GM06990 (cell line): ENCODE data around the gene LCE3B.
A peak's percentile ranks its signal among the peaks of the same experiment; 100 is the strongest.

Source experiments
- DNase-seq: peaks from one replicate; pipeline ENCODE4 v3.0.0-alpha.2; 2011; ENCODE audit not compliant: insufficient read length; ENCODE audit errors: extremely low read depth
- H3K27me3 ChIP-seq: replicated peaks from 2 replicates; pipeline ENCODE4 v1.6.0; 2011; ENCODE audit warnings: low read length; ENCODE audit not compliant: control insufficient read depth, insufficient read depth
- H3K36me3 ChIP-seq: 2 replicates; pipeline ENCODE4 v1.5.1; 2011; ENCODE audit warnings: low read length; ENCODE audit not compliant: control insufficient read depth, insufficient read depth
- H3K4me3 ChIP-seq: replicated peaks from 2 replicates; pipeline ENCODE4 v1.5.1; 2011; ENCODE audit warnings: low read depth, mild to moderate bottlenecking, control low read depth, low read length
- CTCF ChIP-seq: IDR thresholded peaks from 2 replicates; pipeline ENCODE4 v1.5.1; 2011; ENCODE audit warnings: low read length, control low read depth, mild to moderate bottlenecking, inconsistent platforms; ENCODE audit not compliant: insufficient read depth, poor library complexity, severe bottlenecking

LCE3B gene

GRCh38 chr1:152622803-152623202 lies 9.2 kb downstream of the LCE3B start, which contains the start of gene LCE3A:
LCE3A (minus strand) TSS chr1:152623103; CDS start chr1:152623103, 0 bp downstream.
- H3K27me3 ChIP-seq: no peaks in the 10 kb centered on the region; the same call in 1 of the 2 replicates
- peak; percentile 55 for DNase-seq
- TF ChIP-seq CTCF: no peak
- no peak within 1 kb of the TSS for H3K4me3 ChIP-seq
- no peaks in the 10 kb centered on the region for H3K36me3 ChIP-seq

GRCh38 chr1:152623203-152623844 lies 9.7 kb downstream of the LCE3B start:
- DNase-seq: peak; percentile 44
- no peak overlapping the region for H3K4me3 ChIP-seq
- H3K27me3 ChIP-seq: no peaks in the 10 kb centered on the region; the same call in 1 of the 2 replicates
- no peaks in the 10 kb centered on the region for H3K36me3 ChIP-seq
- TF ChIP-seq CTCF: peak; percentile 64

GRCh38 chr1:152626744-152627143 lies 13.1 kb downstream of the LCE3B start:
- TF ChIP-seq CTCF: no peak
- no peak for DNase-seq
- no peak overlapping the region for H3K4me3 ChIP-seq
- no peaks in the 10 kb centered on the region; the same call in 1 of the 2 replicates for H3K27me3 ChIP-seq
- H3K36me3 ChIP-seq: no peaks in the 10 kb centered on the region

- no peaks in the 10 kb centered on the region; the same call in 1 of the 2 replicates for H3K27me3 ChIP-seq
- no peaks in the 10 kb centered on the region for H3K36me3 ChIP-seq
- no peak for DNase-seq
- H3K4me3 ChIP-seq: no peak overlapping the region
- no peak for TF ChIP-seq CTCF
These were observed 17.0 kb downstream of the LCE3B start for GRCh38 chr1:152630596-152630995.

- DNase-seq: no peak
- H3K27me3 ChIP-seq: no peaks in the 10 kb centered on the region; the same call in none of the 2 replicates
- no peak overlapping the region for H3K4me3 ChIP-seq
- no peak for TF ChIP-seq CTCF
- no peaks in the 10 kb centered on the region for H3K36me3 ChIP-seq
These were observed 26.7 kb downstream of the LCE3B start for GRCh38 chr1:152640351-152640750.
